Caki2 (cell line): ENCODE measurements around the gene TTC39A. TPM values are rescaled to one million over a fixed set of nuclear protein-coding genes. Genes with fewer than 3 reads are reported as not detected.

Source experiments
- DNase-seq: peaks from one replicate; pipeline ENCODE4 v3.0.0-alpha.2; 2015; ENCODE audit warnings: low read depth
- in situ Hi-C: cut with HindIII; loops from 2 replicates; pipeline ENCODE4 v1.10.0; 2016; ENCODE audit warnings: low sequenced_read_pairs, low pct_unique_long_range_greater_than_20kb, mixed read lengths
- total RNA-seq: library from RNA; depleted of rRNA; stranded (reverse); fragments of >200 nt; shearing (Covaris generic); gene quantifications from 2 replicates; pipeline ENCODE4 v1.2.3, GENCODE V29; 2014; ENCODE audit warnings: low replicate concordance

TTC39A gene
- total RNA-seq, 1 experiment from 2014 or later, result 27.5 TPM

DNA sequence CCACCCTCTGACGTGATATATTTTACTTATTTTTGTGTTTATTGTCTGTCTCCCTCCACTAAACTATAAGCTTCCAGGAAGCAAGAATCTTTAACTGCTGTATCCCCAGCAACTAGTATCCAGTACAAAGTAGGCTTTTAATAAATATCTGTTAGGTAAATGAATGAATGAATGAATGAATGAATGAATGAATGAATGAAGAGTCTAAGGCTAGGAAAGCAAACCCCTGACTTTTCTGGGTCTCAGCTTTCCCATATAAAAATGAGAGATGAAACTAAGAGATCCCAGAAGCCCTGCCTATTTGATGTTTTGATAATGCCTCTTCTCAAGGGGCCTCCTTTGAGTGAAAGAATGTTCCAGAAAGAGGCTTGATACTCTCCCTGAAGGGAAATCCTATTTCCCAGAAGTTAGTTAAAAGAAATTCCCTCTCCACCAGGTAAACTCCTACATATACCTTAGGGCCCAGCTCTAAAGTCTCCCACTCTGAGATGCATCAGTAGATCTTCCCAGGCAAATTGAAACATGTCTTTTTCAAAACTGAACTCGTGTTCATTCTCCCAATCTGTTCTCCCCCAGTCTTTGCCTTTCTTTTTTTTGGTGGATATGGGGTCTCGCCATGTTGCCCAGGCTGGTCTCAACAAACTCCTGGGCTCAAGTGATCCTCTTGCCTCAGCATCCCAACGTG lies 7.8 kb downstream of the TTC39A start:
- no peak for DNase-seq
- in situ Hi-C loops, result no loop called here

GRCh38 chr1:51321924-51322280 lies 8.5 kb downstream of the TTC39A start:
- in situ Hi-C loops, result no loop called here
- no peak for DNase-seq

- no peak for DNase-seq
- in situ Hi-C loops, result no loop called here
Observed at GRCh38 chr1:51320967-51321923, 9.1 kb downstream of the TTC39A start.

GRCh38 chr1:51317798-51318197 lies 12.6 kb downstream of the TTC39A start:
- in situ Hi-C loops, result no loop called here

DNA sequence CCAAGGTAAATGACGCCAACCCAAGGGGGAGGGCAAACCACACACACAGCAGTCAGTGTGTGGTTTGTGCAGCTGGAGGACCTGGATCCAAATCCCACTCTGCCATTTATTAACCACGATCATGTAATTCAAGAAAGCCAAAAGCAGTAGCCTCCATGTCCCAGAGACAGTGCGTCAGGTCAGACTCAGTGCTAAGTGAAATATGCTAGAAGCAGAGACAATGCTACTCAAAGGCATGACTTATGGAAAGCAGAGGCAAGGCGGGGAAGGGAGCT lies 13.6 kb downstream of the TTC39A start:
- in situ Hi-C loops, result no loop called here
- DNase-seq, result no peak

More at GRCh38 chr1:51317798-51318197, 12.6 kb downstream of the TTC39A start:
- no peak for DNase-seq

GRCh38 chr1:51316113-51316845 lies 14.1 kb downstream of the TTC39A start:
- in situ Hi-C loops, result no loop called here
- no peak for DNase-seq

DNA sequence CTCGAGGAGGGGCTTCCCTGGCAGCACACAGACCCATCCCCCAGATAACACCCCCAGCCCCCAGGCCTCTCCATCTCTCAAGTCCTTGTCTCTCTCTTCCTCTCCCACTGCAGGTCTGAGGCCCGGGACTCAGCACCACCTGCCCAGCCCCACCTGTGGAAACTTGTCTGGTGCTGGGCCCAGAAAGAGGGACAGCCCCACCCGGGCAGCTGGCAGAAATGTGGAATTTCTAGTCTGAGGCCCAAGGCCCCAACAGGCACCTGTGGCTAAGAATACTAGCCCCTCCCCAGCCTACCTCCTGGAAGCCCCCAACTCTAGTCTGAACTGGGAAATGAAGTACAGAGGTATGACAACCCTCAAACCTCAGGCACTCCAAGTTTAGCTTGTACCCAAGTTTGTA lies 15.4 kb downstream of the TTC39A start:
- in situ Hi-C loops, result no loop called here
- DNase-seq, result no peak

DNA sequence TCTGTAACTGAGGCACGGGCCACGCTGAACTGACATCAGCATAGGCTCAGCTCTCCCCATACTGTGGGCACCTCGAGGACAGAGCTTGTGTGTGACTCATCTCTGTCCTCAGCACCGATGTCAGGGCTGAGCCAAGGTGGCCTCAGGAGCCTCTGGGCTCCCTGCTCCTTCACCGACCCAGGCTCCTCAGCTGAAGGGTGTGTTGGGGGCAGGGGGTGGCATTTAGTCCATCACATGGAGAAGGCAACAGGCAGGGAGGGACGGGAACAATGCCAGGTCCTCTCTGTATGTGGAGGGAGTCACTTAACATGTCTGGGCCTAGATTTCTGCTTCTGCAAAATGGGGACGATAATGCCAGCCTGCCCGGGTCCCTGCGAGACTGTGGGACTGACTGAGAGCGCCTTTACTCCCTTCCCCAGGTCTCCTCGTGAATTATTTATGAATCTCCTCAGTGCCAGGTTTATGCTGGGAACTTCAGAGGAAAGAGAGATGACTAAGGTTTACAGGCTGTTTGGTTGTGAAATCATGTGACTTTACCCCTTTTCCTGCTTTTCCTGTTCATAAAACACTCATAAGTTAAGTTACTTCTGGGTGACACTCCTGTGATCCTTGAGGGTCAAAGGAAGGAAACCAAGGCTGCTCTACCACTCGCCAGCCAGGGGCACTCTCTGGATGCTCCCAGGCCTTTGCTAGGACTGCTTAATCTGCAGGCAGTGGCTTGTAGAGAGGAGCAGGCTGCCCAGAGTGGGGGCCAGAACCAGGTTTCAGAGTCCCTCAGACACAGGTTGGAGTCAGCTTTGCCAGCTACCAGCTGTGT lies 16.2 kb downstream of the TTC39A start:
- in situ Hi-C loops, result no loop called here
- DNase-seq, result peak; percentile 76

GRCh38 chr1:51313268-51313852 lies 17.0 kb downstream of the TTC39A start:
- no peak for DNase-seq

GRCh38 chr1:51312718-51313117 lies 17.6 kb downstream of the TTC39A start:
- DNase-seq, result no peak
- in situ Hi-C loops, result no loop called here

More at GRCh38 chr1:51313268-51313852, 17.0 kb downstream of the TTC39A start:
- in situ Hi-C loops, result no loop called here

DNA sequence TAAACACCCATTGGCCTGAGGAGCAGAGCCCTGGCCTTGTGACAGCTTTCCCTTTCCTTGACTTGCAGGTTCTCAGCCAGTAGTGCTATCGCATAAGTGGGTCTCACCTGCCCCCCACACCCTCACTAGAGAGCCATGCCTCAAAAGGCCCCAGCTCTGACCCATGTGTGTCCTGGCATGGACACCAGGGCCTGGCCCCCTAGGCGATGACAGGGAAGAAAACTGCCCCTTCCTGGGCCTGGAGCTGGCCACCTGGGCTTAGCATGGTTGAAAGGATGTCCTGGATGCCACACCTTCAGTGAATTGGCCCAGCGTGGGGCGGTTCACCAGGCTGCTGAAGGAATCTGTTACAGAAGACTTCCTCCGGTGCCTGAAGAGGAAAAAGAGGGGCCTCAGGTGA lies 18.5 kb downstream of the TTC39A start:
- in situ Hi-C loops, result no loop called here

GRCh38 chr1:51310871-51311613 lies 19.3 kb downstream of the TTC39A start:
- no peak for DNase-seq
- in situ Hi-C loops, result no loop called here

More for the DNA sequence above, 18.5 kb downstream of the TTC39A start:
- no peak for DNase-seq

- no peak for DNase-seq
- in situ Hi-C loops, result no loop called here
Observed at GRCh38 chr1:51309291-51309690, 21.1 kb downstream of the TTC39A start.

GRCh38 chr1:51308636-51309035 lies 21.7 kb downstream of the TTC39A start:
- DNase-seq, result no peak
- in situ Hi-C loops, result no loop called here

DNA sequence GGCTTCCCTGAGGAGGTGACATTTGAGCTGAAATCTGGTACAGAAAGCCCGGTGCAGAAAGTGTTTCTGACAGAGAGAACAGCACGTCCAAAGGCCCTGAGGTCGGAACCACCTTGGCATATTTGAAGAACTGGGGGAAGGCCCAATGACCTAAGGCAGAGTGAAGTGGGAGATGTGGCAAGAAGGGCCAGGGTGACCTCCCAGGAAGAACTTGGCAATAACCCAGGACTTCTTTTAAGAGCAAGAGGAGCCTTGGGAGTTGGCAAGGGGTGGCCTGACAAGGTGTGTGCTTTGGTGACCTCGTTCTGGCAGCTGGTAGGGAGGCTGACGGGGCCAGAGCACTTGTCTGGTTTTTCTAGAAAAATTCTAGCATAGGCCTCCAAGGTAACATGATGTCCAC lies 23.4 kb downstream of the TTC39A start:
- in situ Hi-C loops, result no loop called here
- no peak for DNase-seq

DNA sequence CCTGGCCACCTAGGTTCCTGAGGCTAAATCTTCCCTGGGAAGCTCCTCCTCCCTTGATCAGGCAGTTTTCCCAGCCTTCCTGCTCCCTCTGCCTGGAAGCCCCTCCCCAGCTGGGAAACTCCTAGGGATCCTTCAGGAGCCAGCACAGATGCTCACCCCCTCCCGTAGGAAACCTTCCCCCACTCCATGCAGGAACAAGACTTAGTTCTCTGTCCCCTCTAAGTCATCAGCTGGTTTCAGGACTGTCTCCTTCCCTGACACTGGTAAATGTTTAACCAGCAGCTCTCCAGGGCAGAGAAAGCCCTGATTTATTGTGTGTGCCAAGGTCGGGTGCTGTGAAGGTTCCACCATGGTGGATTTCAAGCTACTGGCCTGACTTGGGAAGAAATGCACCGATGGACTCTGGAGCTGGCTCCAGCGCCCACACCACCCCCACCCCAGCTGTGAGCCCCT lies 25.0 kb downstream of the TTC39A start:
- peak; percentile 75 for DNase-seq
- in situ Hi-C loops, result no loop called here

- DNase-seq, result no peak
- in situ Hi-C loops, result no loop called here
Observed at GRCh38 chr1:51304360-51304759, 26.0 kb downstream of the TTC39A start.
